Measurements from ENCODE around the gene ZNF646.

The ZNF646 gene

GRCh38 chr16:31083556-31083955 is 9.3 kb downstream of the ZNF646 start:
- Histone ChIP-seq H3K27me3 (ENCODE audit: control insufficient read depth in 5 of 5, insufficient read depth in 4 of 5, low read length in 5 of 5) (no peaks in the 10 kb centered on the region), H3K9ac (ENCODE audit: low read length in 5 of 5) (no peak overlapping the region), H3K36me3 (ENCODE audit: control insufficient read depth in 5 of 5, insufficient read depth in 5 of 5, low read length in 5 of 5) (peaks cover 0 to 88% (median 73%) of the 10 kb centered on the region in 5 donors), H3K4me1 (ENCODE audit: control insufficient read depth in 5 of 5, insufficient read depth in 5 of 5, low read length in 5 of 5) (peaks cover 2 to 13% (median 10%) of the 10 kb centered on the region in 5 donors), H3K27ac (ENCODE audit: low read depth, low read length) (no peak overlapping the region), H3K4me3 (ENCODE audit: low read depth in 1 of 5, low read length in 5 of 5) (no peak overlapping the region), H3K9me3 (ENCODE audit: control insufficient read depth in 5 of 5, low read length in 5 of 5) (no peaks in the 10 kb centered on the region)

DNA sequence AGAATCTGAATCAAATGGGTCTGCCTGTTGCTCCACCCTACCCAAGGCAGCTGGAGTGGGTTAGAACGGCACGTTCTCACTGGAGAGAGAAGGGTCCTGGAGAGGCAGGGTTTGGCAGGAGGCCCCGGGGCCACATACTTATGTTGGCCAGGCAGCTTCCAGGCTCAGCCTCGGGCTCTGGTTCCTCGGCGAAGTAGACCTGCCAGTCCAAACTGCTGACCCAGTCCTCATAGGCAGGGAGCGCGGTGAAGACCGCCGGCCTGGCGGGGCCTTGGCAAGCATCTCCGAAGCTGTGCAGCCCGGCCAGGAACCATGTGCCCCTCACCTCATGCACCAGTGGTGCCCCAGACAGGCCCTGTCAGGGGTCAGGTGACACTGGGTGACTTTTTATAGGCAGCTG is 9.8 kb downstream of the ZNF646 start:
- no peak overlapping the region for H3K27ac ChIP-seq (ENCODE audit: low read depth, low read length)
- peaks cover 2 to 13% (median 10%) of the 10 kb centered on the region in 5 donors for H3K4me1 ChIP-seq (ENCODE audit: control insufficient read depth in 5 of 5, insufficient read depth in 5 of 5, low read length in 5 of 5)
- no peak overlapping the region for H3K4me3 ChIP-seq (ENCODE audit: low read depth in 1 of 5, low read length in 5 of 5)
- no peaks in the 10 kb centered on the region for H3K9me3 ChIP-seq (ENCODE audit: control insufficient read depth in 5 of 5, low read length in 5 of 5)
- peak overlapping the region in 1 of 5 donors; percentile 20 for H3K9ac ChIP-seq (ENCODE audit: low read length in 5 of 5)
- H3K36me3 ChIP-seq (ENCODE audit: control insufficient read depth in 5 of 5, insufficient read depth in 5 of 5, low read length in 5 of 5) = peaks cover 0 to 88% (median 72%) of the 10 kb centered on the region in 5 donors
- no peaks in the 10 kb centered on the region for H3K27me3 ChIP-seq (ENCODE audit: control insufficient read depth in 5 of 5, insufficient read depth in 4 of 5, low read length in 5 of 5)

DNA sequence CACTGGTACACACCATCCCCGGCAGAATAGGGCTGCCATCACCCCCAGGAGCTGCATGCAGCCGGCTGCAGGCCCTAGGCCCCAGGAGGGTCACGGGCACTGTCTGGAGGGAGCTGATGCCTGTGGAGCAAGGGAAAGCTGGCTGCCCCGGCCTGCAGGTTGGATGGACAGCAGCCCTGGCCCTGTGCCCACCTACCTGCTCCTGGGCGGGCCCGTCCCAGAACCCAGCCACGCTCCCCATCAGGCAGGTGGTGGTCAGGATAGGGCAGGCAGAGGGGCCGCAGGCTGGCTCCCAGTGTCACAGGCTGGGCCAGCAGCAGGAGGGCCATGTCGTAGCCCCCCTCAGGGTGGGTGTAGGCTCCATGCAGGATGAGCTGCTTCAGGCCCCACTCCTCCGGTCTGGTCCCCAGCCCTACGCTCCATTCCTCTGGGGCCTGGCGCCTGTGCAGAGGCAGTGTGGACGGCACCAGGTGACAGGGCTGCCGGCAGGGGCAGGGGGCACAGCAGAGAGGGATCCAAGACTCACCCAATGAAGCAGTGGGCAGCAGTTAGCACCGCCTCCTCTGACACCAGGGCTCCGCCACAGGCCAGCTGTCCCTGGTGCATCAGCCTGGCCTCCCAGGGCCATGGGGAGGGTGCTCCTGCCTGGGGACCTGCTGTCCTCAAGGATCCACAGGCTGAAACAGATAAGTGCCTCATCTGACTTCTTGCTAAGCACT is 10.5 kb downstream of the ZNF646 start:
- Histone ChIP-seq H3K27ac (ENCODE audit: low read depth, low read length) (no peak overlapping the region), H3K4me1 (ENCODE audit: control insufficient read depth in 5 of 5, insufficient read depth in 5 of 5, low read length in 5 of 5) (peaks cover 2 to 13% (median 10%) of the 10 kb centered on the region in 5 donors), H3K9ac (ENCODE audit: low read length in 5 of 5) (no peak overlapping the region), H3K27me3 (ENCODE audit: control insufficient read depth in 5 of 5, insufficient read depth in 4 of 5, low read length in 5 of 5) (no peaks in the 10 kb centered on the region), H3K4me3 (ENCODE audit: low read depth in 1 of 5, low read length in 5 of 5) (no peak overlapping the region), H3K9me3 (ENCODE audit: control insufficient read depth in 5 of 5, low read length in 5 of 5) (no peaks in the 10 kb centered on the region), H3K36me3 (ENCODE audit: control insufficient read depth in 5 of 5, insufficient read depth in 5 of 5, low read length in 5 of 5) (peaks cover 0 to 84% (median 67%) of the 10 kb centered on the region in 5 donors)

- peaks cover 2 to 13% (median 10%) of the 10 kb centered on the region in 5 donors for H3K4me1 ChIP-seq (ENCODE audit: control insufficient read depth in 5 of 5, insufficient read depth in 5 of 5, low read length in 5 of 5)
- no peaks in the 10 kb centered on the region for H3K27me3 ChIP-seq (ENCODE audit: control insufficient read depth in 5 of 5, insufficient read depth in 4 of 5, low read length in 5 of 5)
- no peak overlapping the region for H3K9ac ChIP-seq (ENCODE audit: low read length in 5 of 5)
- no peak overlapping the region for H3K4me3 ChIP-seq (ENCODE audit: low read depth in 1 of 5, low read length in 5 of 5)
- no peaks in the 10 kb centered on the region for H3K9me3 ChIP-seq (ENCODE audit: control insufficient read depth in 5 of 5, low read length in 5 of 5)
- peaks cover 0 to 80% (median 63%) of the 10 kb centered on the region in 5 donors for H3K36me3 ChIP-seq (ENCODE audit: control insufficient read depth in 5 of 5, insufficient read depth in 5 of 5, low read length in 5 of 5)
- no peak overlapping the region for H3K27ac ChIP-seq (ENCODE audit: low read depth, low read length)
Observed at GRCh38 chr16:31085411-31085810, 11.2 kb downstream of the ZNF646 start.

DNA sequence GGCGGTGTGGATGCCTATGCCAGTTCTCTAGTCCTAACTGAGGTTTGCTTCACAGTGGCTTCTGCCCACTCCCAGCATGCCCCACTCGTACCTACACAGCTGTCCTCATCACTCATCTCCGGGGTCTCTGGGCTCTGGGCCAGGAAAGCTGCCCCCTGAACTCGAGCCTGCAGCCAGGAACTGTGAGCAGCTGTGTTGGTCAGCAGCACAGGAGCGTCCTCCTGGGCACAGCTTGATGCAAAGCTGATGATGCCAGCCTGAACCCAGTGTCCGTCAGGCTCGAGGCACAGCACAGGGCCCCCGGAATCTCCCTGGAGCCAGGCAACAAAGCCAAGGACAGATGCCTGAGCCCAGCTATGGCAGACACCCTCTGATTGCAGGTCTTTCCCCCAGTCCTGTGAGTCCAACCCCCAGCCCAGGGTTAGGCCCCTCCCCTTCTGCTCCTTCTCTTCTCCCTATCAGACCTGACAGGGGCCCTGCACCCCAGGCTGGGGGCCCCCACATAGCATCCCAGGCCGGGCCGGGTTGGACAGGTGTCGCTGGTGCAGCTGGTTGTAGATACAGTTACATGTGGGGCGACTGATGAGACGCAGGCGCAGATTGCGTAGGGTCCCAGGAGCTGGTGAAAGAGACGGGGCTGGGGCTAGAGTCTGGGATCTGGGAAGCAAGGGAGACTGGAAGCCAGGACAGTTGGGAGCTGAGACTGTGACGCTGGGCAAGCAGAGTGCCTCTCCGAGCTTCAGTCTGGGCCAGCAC is 11.8 kb downstream of the ZNF646 start:
- H3K9me3 ChIP-seq (ENCODE audit: control insufficient read depth in 5 of 5, low read length in 5 of 5) = no peaks in the 10 kb centered on the region
- H3K4me1 ChIP-seq (ENCODE audit: control insufficient read depth in 5 of 5, insufficient read depth in 5 of 5, low read length in 5 of 5) = peaks cover 2 to 13% (median 10%) of the 10 kb centered on the region in 5 donors
- no peak overlapping the region for H3K4me3 ChIP-seq (ENCODE audit: low read depth in 1 of 5, low read length in 5 of 5)
- H3K36me3 ChIP-seq (ENCODE audit: control insufficient read depth in 5 of 5, insufficient read depth in 5 of 5, low read length in 5 of 5) = peaks cover 0 to 80% (median 63%) of the 10 kb centered on the region in 5 donors
- no peak overlapping the region for H3K9ac ChIP-seq (ENCODE audit: low read length in 5 of 5)
- H3K27ac ChIP-seq (ENCODE audit: low read depth, low read length) = no peak overlapping the region
- no peaks in the 10 kb centered on the region for H3K27me3 ChIP-seq (ENCODE audit: control insufficient read depth in 5 of 5, insufficient read depth in 4 of 5, low read length in 5 of 5)

GRCh38 chr16:31086629-31086906 is 12.3 kb downstream of the ZNF646 start:
- Histone ChIP-seq H3K4me1 (ENCODE audit: control insufficient read depth in 5 of 5, insufficient read depth in 5 of 5, low read length in 5 of 5) (peaks cover 2 to 12% (median 9%) of the 10 kb centered on the region in 5 donors), H3K27ac (ENCODE audit: low read depth, low read length) (no peak overlapping the region), H3K27me3 (ENCODE audit: control insufficient read depth in 5 of 5, insufficient read depth in 4 of 5, low read length in 5 of 5) (no peaks in the 10 kb centered on the region), H3K4me3 (ENCODE audit: low read depth in 1 of 5, low read length in 5 of 5) (no peak overlapping the region), H3K36me3 (ENCODE audit: control insufficient read depth in 5 of 5, insufficient read depth in 5 of 5, low read length in 5 of 5) (peaks cover 0 to 80% (median 62%) of the 10 kb centered on the region in 5 donors), H3K9me3 (ENCODE audit: control insufficient read depth in 5 of 5, low read length in 5 of 5) (no peaks in the 10 kb centered on the region), H3K9ac (ENCODE audit: low read length in 5 of 5) (no peak overlapping the region)

DNA sequence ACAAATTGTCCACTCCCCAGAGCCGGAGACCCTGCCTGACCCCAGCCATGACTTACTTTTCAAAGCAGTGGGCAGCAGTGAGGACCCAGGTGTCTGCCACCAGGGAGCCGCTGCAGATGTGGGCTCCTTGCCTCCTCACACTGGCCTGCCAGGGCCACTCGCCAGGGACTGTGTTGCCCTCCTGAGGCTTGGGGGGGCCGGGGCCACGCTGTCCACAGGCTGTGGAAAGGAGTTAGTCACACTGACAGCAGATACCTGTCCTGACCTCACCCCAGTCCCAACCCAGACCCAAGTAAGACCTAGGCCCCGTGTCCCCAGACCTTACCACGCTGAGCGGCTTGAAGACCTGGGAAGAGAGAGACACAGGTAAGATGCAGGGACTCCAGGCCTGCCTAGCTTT is 13.3 kb downstream of the ZNF646 start:
- H3K27ac ChIP-seq (ENCODE audit: low read depth, low read length) = no peak overlapping the region
- peaks cover 0 to 77% (median 56%) of the 10 kb centered on the region in 5 donors for H3K36me3 ChIP-seq (ENCODE audit: control insufficient read depth in 5 of 5, insufficient read depth in 5 of 5, low read length in 5 of 5)
- H3K27me3 ChIP-seq (ENCODE audit: control insufficient read depth in 5 of 5, insufficient read depth in 4 of 5, low read length in 5 of 5) = no peaks in the 10 kb centered on the region
- no peak overlapping the region for H3K4me3 ChIP-seq (ENCODE audit: low read depth in 1 of 5, low read length in 5 of 5)
- H3K9me3 ChIP-seq (ENCODE audit: control insufficient read depth in 5 of 5, low read length in 5 of 5) = no peaks in the 10 kb centered on the region
- peaks cover 0 to 3% (median 0%) of the 10 kb centered on the region in 5 donors for H3K4me1 ChIP-seq (ENCODE audit: control insufficient read depth in 5 of 5, insufficient read depth in 5 of 5, low read length in 5 of 5)
- no peak overlapping the region for H3K9ac ChIP-seq (ENCODE audit: low read length in 5 of 5)

DNA sequence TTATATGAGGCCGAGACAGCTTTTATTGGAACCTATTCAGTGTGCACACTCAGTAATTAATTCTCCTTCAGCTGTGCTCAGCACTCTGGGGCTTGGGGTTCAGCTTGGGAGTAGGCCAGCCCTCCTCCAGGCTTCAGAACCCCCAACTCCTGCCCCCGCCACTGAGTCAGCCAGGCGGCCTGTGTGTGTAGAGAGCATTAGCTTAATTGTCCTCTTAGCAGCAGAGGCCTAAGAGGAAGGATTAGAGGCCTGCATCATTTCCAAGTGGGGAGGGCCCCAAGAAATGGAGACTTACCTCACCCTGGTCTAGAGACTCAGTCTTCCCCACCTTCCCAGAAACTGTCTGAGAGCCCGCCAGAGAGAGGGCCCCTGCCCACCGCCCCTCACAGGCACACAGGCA is 13.7 kb downstream of the ZNF646 start:
- no peak overlapping the region for H3K9ac ChIP-seq (ENCODE audit: low read length in 5 of 5)
- no peak overlapping the region for H3K27ac ChIP-seq (ENCODE audit: low read depth, low read length)
- no peak overlapping the region for H3K4me3 ChIP-seq (ENCODE audit: low read depth in 1 of 5, low read length in 5 of 5)
- no peaks in the 10 kb centered on the region for H3K9me3 ChIP-seq (ENCODE audit: control insufficient read depth in 5 of 5, low read length in 5 of 5)
- H3K27me3 ChIP-seq (ENCODE audit: control insufficient read depth in 5 of 5, insufficient read depth in 4 of 5, low read length in 5 of 5) = no peaks in the 10 kb centered on the region
- H3K36me3 ChIP-seq (ENCODE audit: control insufficient read depth in 5 of 5, insufficient read depth in 5 of 5, low read length in 5 of 5) = peaks cover 0 to 73% (median 53%) of the 10 kb centered on the region in 5 donors
- no peaks in the 10 kb centered on the region for H3K4me1 ChIP-seq (ENCODE audit: control insufficient read depth in 5 of 5, insufficient read depth in 5 of 5, low read length in 5 of 5)

DNA sequence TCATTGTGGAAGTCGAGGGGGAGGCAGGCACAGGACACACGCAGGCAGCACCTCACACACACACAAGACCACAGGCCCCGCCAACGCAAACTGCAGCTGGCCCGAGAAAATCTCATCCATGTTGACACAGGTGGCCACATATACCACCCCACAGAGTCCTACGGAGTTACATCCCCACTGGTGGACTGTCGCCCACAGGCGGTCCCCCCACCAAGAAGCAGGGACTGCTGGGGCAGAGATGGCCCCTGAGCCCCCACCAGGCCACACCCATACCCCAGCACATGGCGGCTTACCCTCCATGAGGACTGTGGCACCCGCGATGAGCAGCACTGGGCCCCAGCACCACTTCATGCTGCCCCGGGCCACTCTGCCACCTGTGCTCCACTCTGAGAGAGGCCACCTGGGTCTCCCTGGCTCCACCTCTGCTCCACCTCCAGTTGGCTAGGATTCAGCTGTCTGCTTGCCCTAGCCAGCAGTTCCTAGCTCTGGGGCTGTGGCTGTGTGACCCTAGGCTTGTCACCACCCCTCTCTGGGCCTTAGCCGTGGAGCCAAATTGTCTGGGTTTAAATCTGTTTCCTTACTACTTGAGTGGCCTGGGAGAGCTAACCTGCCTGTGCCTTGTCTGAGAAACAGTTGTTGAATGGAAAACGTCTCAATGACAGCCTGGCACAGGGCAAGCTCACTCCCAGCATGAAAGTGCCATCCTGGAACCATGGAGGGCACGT is 14.4 kb downstream of the ZNF646 start, which contains the start of gene PRSS53:
PRSS53 (minus strand) TSS at position 485 of the 725 bp plus-strand sequence; CDS start at position 351, 134 bp downstream.
- no peak within 1 kb of the TSS for H3K9ac ChIP-seq (ENCODE audit: low read length in 5 of 5)
- H3K36me3 ChIP-seq (ENCODE audit: control insufficient read depth in 5 of 5, insufficient read depth in 5 of 5, low read length in 5 of 5) = peaks cover 0 to 67% (median 49%) of the 10 kb centered on the region in 5 donors
- H3K4me3 ChIP-seq (ENCODE audit: low read depth in 1 of 5, low read length in 5 of 5) = no peak within 1 kb of the TSS
- H3K27ac ChIP-seq (ENCODE audit: low read depth, low read length) = no peak within 1 kb of the TSS
- H3K9me3 ChIP-seq (ENCODE audit: control insufficient read depth in 5 of 5, low read length in 5 of 5) = no peaks in the 10 kb centered on the region
- no peaks in the 10 kb centered on the region for H3K27me3 ChIP-seq (ENCODE audit: control insufficient read depth in 5 of 5, insufficient read depth in 4 of 5, low read length in 5 of 5)
- peaks cover 0 to 5% (median 5%) of the 10 kb centered on the region in 5 donors for H3K4me1 ChIP-seq (ENCODE audit: control insufficient read depth in 5 of 5, insufficient read depth in 5 of 5, low read length in 5 of 5)

All from subcutaneous abdominal adipose tissue (tissue), 5 donors.